A549 (cell line): ENCODE data around the gene ADAMTSL5. TPM values are rescaled to one million over a fixed set of nuclear protein-coding genes. Genes with fewer than 3 reads are reported as not detected.

Experiments
- ATAC-seq, 2 experiments: fragments of 200-7000 bp in 1 of 2; fragments of >200 bp in 1 of 2; cut with Nextera tagmentation in 1 of 2; cut with Tn5 transposase in 1 of 2; 3 replicates each; pipeline versions ENCODE4 v1.8.0 to v1.9.1; 2018 to 2020; ENCODE audit warnings: mild to moderate bottlenecking in 1 of 2, moderate library complexity in 1 of 2
- CTCF ChIA-PET: fragments of 300-600 bp; sonication (Branson Sonifier 250); formaldehyde crosslinking; extraction: SDS; loops from one replicate; lab custom pipeline; 2021; ENCODE audit warnings: antibody characterized with exemption, inconsistent platforms; lab: Yijun Ruan, JAX
- POLR2A ChIA-PET: fragments of 350-600 bp; formaldehyde crosslinking; extraction: SDS; loops from one replicate; lab custom pipeline; 2021; ENCODE audit warnings: antibody characterized with exemption, inconsistent platforms; lab: Yijun Ruan, JAX
- DNase-seq, 2 experiments: peaks; one replicate each; pipeline versions ENCODE4 v3.0.0 to v3.0.0-alpha.2; 2011 to 2016; ENCODE audit warnings: low read depth in 1 of 2, low spot score in 1 of 2
- FAIRE-seq: peaks from 2 replicates; lab custom pipeline; 2011; peaks lifted over from hg19 to GRCh38; lab: Jason Lieb, UNC
- H3K27ac ChIP-seq, 2 experiments: fragments of >200 bp; sonication (Bioruptor Twin); formaldehyde crosslinking; 3 replicates each; pipeline ENCODE4 v1.5.1; 2016 to 2017
- H3K4me1 ChIP-seq: fragments of >200 bp; sonication (Bioruptor Twin); formaldehyde crosslinking; 3 replicates; pipeline ENCODE4 v1.6.1; 2016
- H3K4me2 ChIP-seq: fragments of >200 bp; sonication (Bioruptor Twin); formaldehyde crosslinking; 3 replicates; pipeline ENCODE4 v1.6.1; 2016
- H3K4me3 ChIP-seq: fragments of >200 bp; sonication (Bioruptor Twin); formaldehyde crosslinking; 3 replicates; pipeline ENCODE4 v1.5.1; 2016
- H3K9me3 ChIP-seq: fragments of >200 bp; sonication (Bioruptor Twin); formaldehyde crosslinking; 3 replicates; pipeline ENCODE4 v1.6.1; 2016
- BCL3 ChIP-seq: fragments of >200 bp; sonication (Bioruptor Twin); formaldehyde crosslinking; IDR thresholded peaks from 3 replicates; pipeline ENCODE4 v1.6.1; 2016
- CEBPB ChIP-seq, 2 experiments: fragments of >200 bp in 1 of 2; sonication (Bioruptor Twin) in 1 of 2; formaldehyde crosslinking in 1 of 2; IDR thresholded peaks; 2 replicates each; pipeline ENCODE4 v1.6.1; 2012 to 2016
- EHF ChIP-seq: fragments of 250-450 bp; sonication (Bioruptor Pico); IDR thresholded peaks from 2 replicates; pipeline ENCODE4 v1.5.0; 2020; ENCODE audit warnings: mild to moderate bottlenecking
- EHMT2 ChIP-seq: fragments of 200-600 bp; sonication (generic); IDR thresholded peaks from 2 replicates; pipeline ENCODE4 v1.6.1; 2016; ENCODE audit warnings: antibody characterized with exemption, low read depth, mild to moderate bottlenecking, moderate library complexity
- ESRRA ChIP-seq: fragments of 150-350 bp; IDR thresholded peaks from 2 replicates; pipeline ENCODE4 v1.6.1; 2014; ENCODE audit warnings: mild to moderate bottlenecking, low read length, borderline replicate concordance
- GATA3 ChIP-seq: IDR thresholded peaks from 2 replicates; pipeline ENCODE4 v1.6.1; 2012; ENCODE audit warnings: borderline replicate concordance
- HOXA7 ChIP-seq: fragments of 250-450 bp; sonication (Bioruptor Pico); IDR thresholded peaks from 2 replicates; pipeline ENCODE4 v1.5.0; 2020; ENCODE audit warnings: mild to moderate bottlenecking, moderate library complexity
- HOXB13 ChIP-seq: fragments of 250-450 bp; sonication (Bioruptor Pico); IDR thresholded peaks from 2 replicates; pipeline ENCODE4 v1.5.0; 2020; ENCODE audit warnings: low read depth, mild to moderate bottlenecking, moderate library complexity
- HOXB5 ChIP-seq: fragments of 250-450 bp; sonication (Bioruptor Pico); IDR thresholded peaks from 2 replicates; pipeline ENCODE4 v1.5.0; 2020; ENCODE audit warnings: mild to moderate bottlenecking, moderate library complexity
- JUNB ChIP-seq: fragments of >200 bp; sonication (Bioruptor Twin); formaldehyde crosslinking; IDR thresholded peaks from 2 replicates; pipeline ENCODE4 v1.6.1; 2016
- MAZ ChIP-seq: fragments of 150-350 bp; IDR thresholded peaks from 2 replicates; pipeline ENCODE4 v1.6.1; 2014; ENCODE audit warnings: antibody characterized with exemption, low read depth, low read length, borderline replicate concordance
- NFE2L2 ChIP-seq: fragments of 150-350 bp; conservative IDR thresholded peaks from 2 replicates; pipeline ENCODE4 v1.6.1; 2014; ENCODE audit warnings: low read length
- NPAS2 ChIP-seq: fragments of 250-450 bp; sonication (Bioruptor Pico); IDR thresholded peaks from 2 replicates; pipeline ENCODE4 v1.8.0; 2022; ENCODE audit warnings: mild to moderate bottlenecking, moderate library complexity, borderline replicate concordance
- PBX3 ChIP-seq: IDR thresholded peaks from 2 replicates; pipeline ENCODE4 v1.6.1; 2012
- RAD21 ChIP-seq, 2 experiments: fragments of >200 bp in 1 of 2; sonication (Bioruptor Twin) in 1 of 2; formaldehyde crosslinking in 1 of 2; IDR thresholded peaks in 1 of 2; conservative IDR thresholded peaks in 1 of 2; 2 replicates in 1 of 2; 3 replicates in 1 of 2; pipeline ENCODE4 v1.6.1; 2012 to 2018; ENCODE audit warnings: inconsistent platforms in 1 of 2
- RARB ChIP-seq: fragments of 250-450 bp; sonication (Bioruptor Pico); IDR thresholded peaks from 2 replicates; pipeline ENCODE4 v1.8.0; 2021; ENCODE audit warnings: mild to moderate bottlenecking, moderate library complexity
- RNF2 ChIP-seq: fragments of 200-600 bp; sonication (generic); IDR thresholded peaks from 2 replicates; pipeline ENCODE4 v1.6.1; 2016; ENCODE audit warnings: low read depth, mild to moderate bottlenecking, antibody characterized with exemption, moderate library complexity, borderline replicate concordance
- TFCP2L1 ChIP-seq: fragments of 250-450 bp; sonication (Bioruptor Pico); IDR thresholded peaks from 2 replicates; pipeline ENCODE4 v1.5.0; 2021; ENCODE audit warnings: mild to moderate bottlenecking
- USF2 ChIP-seq: fragments of 450-650 bp; IDR thresholded peaks from 2 replicates; pipeline ENCODE4 v1.6.1; 2014; ENCODE audit warnings: antibody characterized with exemption
- WGBS: methylation state at CpG from one replicate; pipeline ENCODE4 v1.1.6; 2017; ENCODE audit errors: missing lambda C conversion rate; 5-methylcytosine and 5-hydroxymethylcytosine counted together
- polyA plus RNA-seq, 4 experiments: library from polyadenylated mRNA; depleted of rRNA in 3 of 4; stranded (reverse); fragments of >200 nt; fragmentation: RNase III in 1 of 4; extraction: RNeasy Plus Mini Kit Qiagen cat#74134 plus additional on column Dnase treatment in 1 of 4; gene quantifications; 2 replicates in 3 of 4; 3 replicates in 1 of 4; pipeline ENCODE4 v1.2.3, GENCODE V29; 2011 to 2017

Gene ADAMTSL5
- polyA plus RNA-seq, 2 of the 4 experiments (the other 2 are of a cell fraction): 1.4 to 3.0 TPM

GRCh38 chr19:1524972-1525325 is 12.1 kb upstream of the ADAMTSL5 start:
- FAIRE-seq (no peak), ATAC-seq (peak; percentile 7 to 36; a peak in 3 of 6 replicates), DNase-seq (no peak)
- no peaks in the 10 kb centered on the region for H3K4me1 ChIP-seq
- no peak overlapping the region for H3K27ac ChIP-seq
- ChIA-PET POLR2A (no interaction called here), CTCF (interaction anchor here (1.1 to 1.9 kb wide), 2 partner anchors 9 to 22 kb away, joined by 5 to 6 read pairs; no protein-coding TSS in a partner anchor)
- 18% methylated on average over 9 of the region's 17 CpGs for WGBS
- no peak overlapping the region for H3K4me3 ChIP-seq
- TF ChIP-seq JUNB (no peak), RAD21 (conservative IDR thresholded peaks at IDR 0.05 in 1 of 2, IDR thresholded peaks at IDR 0.05 in 1 of 2) (no peak), EHF (CRISPR knock-in tag) (no peak), HOXB13 (no peak), NPAS2 (CRISPR knock-in tag) (no peak), HOXB5 (CRISPR knock-in tag) (no peak), PBX3 (no peak), NFE2L2 (no peak), RARB (CRISPR knock-in tag) (no peak), MAZ (no peak)
- TF ChIP-seq, all 56 proteins: peak for 0
- no peaks in the 10 kb centered on the region for H3K9me3 ChIP-seq
- H3K4me2 ChIP-seq: no peak overlapping the region

GRCh38 chr19:1524287-1524971 is 11.6 kb upstream of the ADAMTSL5 start:
- ATAC-seq (no peak), FAIRE-seq (no peak), DNase-seq (peak in 1 of 2 experiments; percentile 31)
- Histone ChIP-seq H3K9me3 (no peaks in the 10 kb centered on the region), H3K27ac (no peak overlapping the region), H3K4me1 (no peaks in the 10 kb centered on the region), H3K4me2 (peak overlapping the region; percentile 30; the same call in 1 of the 3 replicates), H3K4me3 (no peak overlapping the region)
- POLR2A ChIA-PET: no interaction called here
- CTCF ChIA-PET: interaction anchor here (1.1 kb wide), 1 partner anchor 22 kb away, joined by 5 read pairs; no protein-coding TSS in a partner anchor
- 25% methylated on average over 2 of the region's 49 CpGs for WGBS
- TF ChIP-seq CEBPB (IDR thresholded peaks at IDR 0.05) (no peak), USF2 (no peak), HOXA7 (no peak), TFCP2L1 (CRISPR knock-in tag) (no peak)

GRCh38 chr19:1523412-1524286 is 10.8 kb upstream of the ADAMTSL5 start, which contains the start of gene PLK5:
PLK5 (plus strand) TSS chr19:1524077; CDS start chr19:1526997, 2,920 bp downstream.
- DNase-seq: no peak
- ATAC-seq: no peak
- no peak within 1 kb of the TSS for H3K4me3 ChIP-seq
- no peaks in the 10 kb centered on the region for H3K4me1 ChIP-seq
- WGBS: 85% methylated on average over 20 of the region's 92 CpGs
- no peak within 1 kb of the TSS for H3K27ac ChIP-seq
- ChIA-PET CTCF (interaction anchor here (1.0 to 1.7 kb wide), 2 partner anchors 23 to 78 kb away, joined by 3 to 7 read pairs; no protein-coding TSS in a partner anchor), POLR2A (no interaction called here)
- TF ChIP-seq ESRRA (no peak), GATA3 (no peak), RNF2 (no peak), EHMT2 (no peak), BCL3 (no peak), NPAS2 (CRISPR knock-in tag) (no peak), EHF (CRISPR knock-in tag) (no peak)
- TF ChIP-seq, all 56 proteins: peak for 0
- FAIRE-seq: no peak
- Histone ChIP-seq H3K9me3 (no peaks in the 10 kb centered on the region), H3K4me2 (peak within 1 kb of the TSS; percentile 30; the same call in 1 of the 3 replicates)
